CD4-positive, alpha-beta T cell (primary cell): ENCODE data around the gene TMEM25. TPM values are rescaled to one million over a fixed set of nuclear protein-coding genes. Genes with fewer than 3 reads are reported as not detected.

Source experiments
- ATAC-seq: fragments of 200-7000 bp; cut with Tn5 transposase; one replicate; pipeline ENCODE4 v1.10.0; 2022; ENCODE audit warnings: mild to moderate bottlenecking; ENCODE audit not compliant: poor library complexity
- CTCF ChIA-PET: fragments of 350-600 bp; sonication (Branson Sonifier 250); formaldehyde crosslinking; loops from one replicate; lab custom pipeline; 2021; ENCODE audit warnings: antibody characterized with exemption, inconsistent platforms; lab: Charles Lee
- POLR2A ChIA-PET: fragments of 350-600 bp; sonication (Branson Sonifier 250); formaldehyde crosslinking; loops from one replicate; lab custom pipeline; 2021; ENCODE audit warnings: antibody characterized with exemption, inconsistent platforms; lab: Charles Lee
- DNase-seq, 14 experiments: peaks; one replicate each; pipeline ENCODE4 v3.0.0-alpha.2; 2013 to 2020; ENCODE audit warnings: mixed read lengths in 2 of 14
- H3K27ac ChIP-seq, 2 donors: one replicate each; pipeline versions ENCODE4 v1.5.1 to v1.7.0; 2013; ENCODE audit warnings: low read length in 2 of 2, low read depth in 1 of 2, mild to moderate bottlenecking in 1 of 2
- H3K27me3 ChIP-seq, 2 experiments: 1 replicate in 1 of 2; 2 replicates in 1 of 2; pipeline versions ENCODE4 v1.6.1 to v1.7.0; 2013; ENCODE audit warnings: low read length in 2 of 2, control low read depth in 1 of 2, mild to moderate bottlenecking in 1 of 2, moderate library complexity in 1 of 2; ENCODE audit not compliant: insufficient read depth in 2 of 2, control insufficient read depth in 1 of 2
- H3K36me3 ChIP-seq: one replicate; pipeline ENCODE4 v1.6.1; 2013; ENCODE audit warnings: low read length, control low read depth; ENCODE audit not compliant: insufficient read depth
- H3K4me1 ChIP-seq: one replicate; pipeline ENCODE4 v1.6.1; 2013; ENCODE audit warnings: low read length, control low read depth; ENCODE audit not compliant: insufficient read depth
- H3K4me3 ChIP-seq: one replicate; pipeline ENCODE4 v1.5.1; 2013; ENCODE audit warnings: mild to moderate bottlenecking, low read length, moderate library complexity
- H3K9me3 ChIP-seq, 2 experiments: 1 replicate in 1 of 2; 2 replicates in 1 of 2; pipeline versions ENCODE4 v1.6.1 to v1.7.0; 2013; ENCODE audit warnings: low read length in 2 of 2, mild to moderate bottlenecking in 2 of 2, control low read depth in 1 of 2, moderate library complexity in 1 of 2; ENCODE audit not compliant: control insufficient read depth in 1 of 2, insufficient read depth in 1 of 2
- H3K27ac Mint-ChIP-seq: one replicate; pipeline ENCODE4 v1.8.0; 2020; ENCODE audit warnings: mixed read lengths
- H3K27me3 Mint-ChIP-seq: one replicate; pipeline ENCODE4 v1.8.0; 2021; ENCODE audit warnings: mixed read lengths
- H3K36me3 Mint-ChIP-seq: one replicate; pipeline ENCODE4 v1.8.0; 2021; ENCODE audit warnings: low read depth, mixed read lengths
- H3K4me1 Mint-ChIP-seq: one replicate; pipeline ENCODE4 v1.8.0; 2021; ENCODE audit warnings: low read depth, mixed read lengths
- H3K4me3 Mint-ChIP-seq: one replicate; pipeline ENCODE4 v1.8.0; 2020; ENCODE audit warnings: mild to moderate bottlenecking, mixed read lengths
- H3K9me3 Mint-ChIP-seq: one replicate; pipeline ENCODE4 v1.8.0; 2020; ENCODE audit warnings: mixed read lengths
- CTCF ChIP-seq: fragments of 200-600 bp; IDR thresholded peaks from one replicate; pipeline ENCODE4 v1.8.0; 2022; ENCODE audit warnings: antibody characterized with exemption, mild to moderate bottlenecking
- intact Hi-C, 2 experiments: fragments of 100-400 bp; cut with DNase I in 1 of 2; cut with micrococcal nuclease in 1 of 2; formaldehyde crosslinking; loops; one replicate each; pipeline versions ENCODE4 v1.15.1 to v1.9.0; 2023 to 2025; cut with DNase I, micrococcal nuclease
- total RNA-seq, 174 experiments: library from RNA in 2 of 174; stranded (reverse) in 2 of 174; gene quantifications; one replicate each; pipeline ENCODE4 v1.2.3 and lab custom pipeline; 2021 to 2026

TMEM25 gene
- total RNA-seq, 2 experiments from 2014 or later = 18.3 to 18.5 TPM

DNA sequence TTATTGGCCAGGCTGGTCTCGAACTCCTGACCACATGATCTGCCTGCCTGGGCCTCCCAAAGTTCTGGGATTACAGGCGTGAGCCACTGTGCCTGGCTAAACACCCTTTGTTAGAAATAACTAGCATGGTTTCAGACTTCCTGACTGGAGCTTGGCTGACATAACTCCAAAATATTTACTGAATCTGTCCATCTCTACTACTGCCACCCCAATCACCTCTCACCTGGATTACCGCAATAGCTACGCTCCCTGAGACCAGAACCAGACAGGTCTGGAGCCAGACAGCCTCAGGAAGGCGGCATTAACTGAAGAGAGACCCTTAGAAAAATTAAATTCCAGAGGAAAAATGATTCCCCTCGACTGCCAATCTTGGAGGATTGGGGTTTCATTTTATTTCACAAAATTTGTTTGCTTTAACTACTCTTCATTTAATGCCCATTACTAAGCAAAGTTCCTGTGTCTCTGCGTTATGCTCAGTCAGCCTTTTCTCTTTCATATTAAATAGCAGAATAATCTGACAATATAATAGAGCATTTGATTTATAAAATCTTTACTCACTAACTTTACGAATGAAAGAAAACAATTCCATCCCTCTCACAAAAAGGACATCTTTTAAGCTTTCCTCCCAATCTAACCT lies 13.1 kb downstream of the TMEM25 start:
- Histone ChIP-seq H3K4me1 (no peaks in the 10 kb centered on the region), H3K9me3 (no peaks in the 10 kb centered on the region), H3K27ac (no peak overlapping the region), H3K4me3 (no peak overlapping the region), H3K27me3 (no peaks in the 10 kb centered on the region), H3K36me3 (peaks cover 14% of the 10 kb centered on the region)
- Mint-ChIP-seq H3K4me1 (no peaks in the 10 kb centered on the region), H3K4me3 (no peak overlapping the region), H3K27me3 (no peaks in the 10 kb centered on the region), H3K9me3 (no peaks in the 10 kb centered on the region), H3K36me3 (peaks cover 48% of the 10 kb centered on the region), H3K27ac (no peak overlapping the region)
- CTCF ChIA-PET = no interaction called here
- DNase-seq (no peak), ATAC-seq (no peak)
- no peak for TF ChIP-seq CTCF
- intact Hi-C loops = no loop called here
- POLR2A ChIA-PET = no interaction called here

DNA sequence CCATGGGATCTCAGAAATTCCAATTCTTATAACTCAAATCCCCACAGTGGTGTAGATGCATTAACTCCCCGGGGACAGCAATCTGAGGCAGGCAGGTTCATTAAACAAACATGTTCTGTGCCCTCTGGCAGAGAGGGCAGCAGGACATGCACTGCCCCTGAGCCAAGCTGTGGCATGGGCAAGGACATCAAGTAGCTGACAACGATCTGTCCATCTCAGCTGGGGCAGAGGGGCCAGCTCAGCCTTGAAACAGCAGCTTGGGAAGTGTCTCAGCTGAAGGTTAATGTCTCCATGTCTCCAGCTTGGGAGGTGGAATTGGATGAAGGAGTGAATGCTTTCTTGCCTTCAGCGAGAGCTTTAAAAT lies 13.6 kb downstream of the TMEM25 start:
- ChIA-PET POLR2A (no interaction called here), CTCF (no interaction called here)
- no peaks in the 10 kb centered on the region for H3K9me3 Mint-ChIP-seq
- no peak overlapping the region for H3K27ac ChIP-seq
- ATAC-seq = no peak
- H3K36me3 ChIP-seq = peaks cover 14% of the 10 kb centered on the region
- intact Hi-C loops = no loop called here
- no peaks in the 10 kb centered on the region for H3K4me1 ChIP-seq
- no peak overlapping the region for H3K4me3 ChIP-seq
- TF ChIP-seq CTCF = no peak
- no peak overlapping the region for H3K4me3 Mint-ChIP-seq
- H3K36me3 Mint-ChIP-seq = peaks cover 48% of the 10 kb centered on the region
- H3K27me3 Mint-ChIP-seq = no peaks in the 10 kb centered on the region
- no peak for DNase-seq
- H3K27ac Mint-ChIP-seq = no peak overlapping the region
- H3K4me1 Mint-ChIP-seq = no peaks in the 10 kb centered on the region
- H3K9me3 ChIP-seq = no peaks in the 10 kb centered on the region
- H3K27me3 ChIP-seq = no peaks in the 10 kb centered on the region

- POLR2A ChIA-PET = no interaction called here
- no peak overlapping the region for H3K27ac ChIP-seq
Observed at GRCh38 chr11:118545533-118545932, 14.5 kb downstream of the TMEM25 start.

More at GRCh38 chr11:118545533-118545932, 14.5 kb downstream of the TMEM25 start:
- Mint-ChIP-seq H3K4me1 (no peaks in the 10 kb centered on the region), H3K4me3 (no peak overlapping the region), H3K27me3 (no peaks in the 10 kb centered on the region), H3K9me3 (no peaks in the 10 kb centered on the region), H3K27ac (no peak overlapping the region), H3K36me3 (peaks cover 47% of the 10 kb centered on the region)
- intact Hi-C loops = no loop called here
- DNase-seq (no peak), ATAC-seq (no peak)
- H3K9me3 ChIP-seq = no peaks in the 10 kb centered on the region
- no peak for TF ChIP-seq CTCF
- no peak overlapping the region for H3K4me3 ChIP-seq
- peaks cover 16% of the 10 kb centered on the region for H3K36me3 ChIP-seq
- no peaks in the 10 kb centered on the region for H3K27me3 ChIP-seq
- CTCF ChIA-PET = no interaction called here
- no peaks in the 10 kb centered on the region for H3K4me1 ChIP-seq
